ENCODE measurements around the gene ST8SIA6.

DNA sequence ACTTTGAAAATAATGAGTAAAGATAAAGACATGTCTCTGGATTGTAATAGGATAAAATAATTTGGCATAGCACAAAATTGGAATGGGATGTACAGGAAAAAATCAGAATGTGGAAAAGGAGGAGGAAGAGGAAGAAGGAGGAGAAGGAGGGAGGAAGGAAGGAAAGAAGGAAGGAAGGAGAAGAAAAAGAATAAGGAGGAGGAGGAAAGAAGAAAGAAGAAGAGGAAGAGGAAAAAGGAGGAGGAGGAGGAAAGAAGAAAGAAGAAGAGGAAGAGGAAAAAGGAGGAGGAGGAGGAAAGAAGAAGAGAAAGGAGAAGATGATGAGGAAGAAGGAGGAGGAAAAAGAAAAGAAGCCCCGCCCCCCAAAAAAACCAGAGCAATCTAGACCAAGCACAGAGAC is 95.9 kb downstream of the ST8SIA6 start:
- TF ChIP-seq, protein P1, sequence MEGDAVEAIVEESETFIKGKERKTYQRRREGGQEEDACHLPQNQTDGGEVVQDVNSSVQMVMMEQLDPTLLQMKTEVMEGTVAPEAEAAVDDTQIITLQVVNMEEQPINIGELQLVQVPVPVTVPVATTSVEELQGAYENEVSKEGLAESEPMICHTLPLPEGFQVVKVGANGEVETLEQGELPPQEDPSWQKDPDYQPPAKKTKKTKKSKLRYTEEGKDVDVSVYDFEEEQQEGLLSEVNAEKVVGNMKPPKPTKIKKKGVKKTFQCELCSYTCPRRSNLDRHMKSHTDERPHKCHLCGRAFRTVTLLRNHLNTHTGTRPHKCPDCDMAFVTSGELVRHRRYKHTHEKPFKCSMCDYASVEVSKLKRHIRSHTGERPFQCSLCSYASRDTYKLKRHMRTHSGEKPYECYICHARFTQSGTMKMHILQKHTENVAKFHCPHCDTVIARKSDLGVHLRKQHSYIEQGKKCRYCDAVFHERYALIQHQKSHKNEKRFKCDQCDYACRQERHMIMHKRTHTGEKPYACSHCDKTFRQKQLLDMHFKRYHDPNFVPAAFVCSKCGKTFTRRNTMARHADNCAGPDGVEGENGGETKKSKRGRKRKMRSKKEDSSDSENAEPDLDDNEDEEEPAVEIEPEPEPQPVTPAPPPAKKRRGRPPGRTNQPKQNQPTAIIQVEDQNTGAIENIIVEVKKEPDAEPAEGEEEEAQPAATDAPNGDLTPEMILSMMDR (IDR thresholded peaks at IDR 0.05) = no peak
- TF ChIP-seq POLR2A (IDR thresholded peaks at IDR 0.05) = no peak
